LHCN-M2 (cell line): ENCODE data around the gene TARS3. TPM values are rescaled to one million over a fixed set of nuclear protein-coding genes. Genes with fewer than 3 reads are reported as not detected.
"Not testable (repeated sequence)": the region's sequence is repeated elsewhere in the genome, so short reads cannot be mapped to it uniquely, and the experiment has no call there.

Source experiments
- DNase-seq: peaks from one replicate; pipeline ENCODE4 v3.0.0-alpha.2; 2012; ENCODE audit warnings: low read depth
- total RNA-seq: library from RNA; depleted of rRNA; stranded (reverse); fragments of >200 nt; gene quantifications from 2 replicates; pipeline ENCODE4 v1.2.3, GENCODE V29; 2014

The TARS3 gene
- total RNA-seq, 1 experiment from 2014 or later: 9.5 TPM

DNA sequence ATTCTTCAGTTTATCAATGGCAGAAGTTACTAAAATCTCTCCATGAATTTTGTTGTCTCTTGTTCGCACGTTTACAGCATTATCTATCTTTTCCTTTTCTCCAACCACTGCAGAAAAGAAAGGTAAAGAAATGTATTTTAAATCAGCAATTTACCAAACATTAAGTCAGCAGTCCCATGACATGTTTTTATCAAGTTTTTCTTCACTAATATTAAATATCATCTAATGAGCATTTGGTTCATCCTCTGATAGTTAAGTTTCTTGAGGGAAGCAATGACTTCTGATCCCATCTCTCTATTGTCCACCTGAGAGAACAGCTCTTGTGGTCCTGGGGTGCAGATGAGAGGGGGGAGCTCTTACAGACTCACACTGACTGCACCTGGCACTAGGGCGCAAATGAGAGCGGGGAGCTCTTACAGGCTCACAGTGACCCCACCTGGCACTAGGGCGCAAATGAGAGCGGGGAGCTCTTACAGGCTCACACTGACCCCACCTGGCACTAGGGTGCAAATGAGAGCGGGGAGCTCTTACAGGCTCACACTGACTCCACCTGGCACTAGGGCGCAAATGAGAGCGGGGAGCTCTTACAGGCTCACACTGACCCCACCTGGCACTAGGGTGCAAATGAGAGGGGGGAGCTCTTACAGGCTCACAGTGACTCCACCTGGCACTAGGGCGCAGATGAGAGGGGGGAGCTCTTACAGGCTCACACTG lies 69.5 kb downstream of the TARS3 start:
- DNase-seq: not testable (repeated sequence)

DNA sequence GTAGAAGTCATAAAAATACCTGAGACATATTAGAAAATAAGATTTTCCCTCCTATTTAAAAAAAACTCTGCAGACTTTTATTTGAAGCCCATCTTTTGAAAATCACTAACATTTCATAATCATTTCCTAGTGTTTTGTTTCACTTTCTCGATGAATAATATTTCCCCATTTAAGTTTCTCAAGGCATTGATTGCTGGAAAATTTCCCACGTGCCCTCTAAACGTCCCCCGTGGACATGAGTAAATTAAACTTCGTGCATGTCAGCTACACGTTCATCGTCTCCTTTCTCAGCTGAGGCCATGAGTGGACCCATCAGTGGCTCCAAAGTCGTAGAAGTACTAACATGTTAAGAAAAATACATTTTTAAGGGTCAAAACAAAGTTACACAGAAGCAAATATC lies 70.1 kb downstream of the TARS3 start:
- DNase-seq: no peak

- peak; percentile 53 for DNase-seq
These were observed 71.4 kb downstream of the TARS3 start for GRCh38 chr15:101652786-101653430.

GRCh38 chr15:101652098-101652785 lies 72.0 kb downstream of the TARS3 start, which contains the start of gene TM2D3:
Gene TM2D3 (minus strand): TSS chr15:101652381. CDS start chr15:101652361, 20 bp downstream.
- peak; percentile 89 for DNase-seq

GRCh38 chr15:101651554-101652097 lies 72.6 kb downstream of the TARS3 start:
- no peak for DNase-seq

- no peak for DNase-seq
These were observed 74.1 kb downstream of the TARS3 start for GRCh38 chr15:101650145-101650544.

GRCh38 chr15:101648356-101648755 lies 75.9 kb downstream of the TARS3 start:
- no peak for DNase-seq

GRCh38 chr15:101647251-101647650 lies 77.0 kb downstream of the TARS3 start:
- DNase-seq: no peak

- no peak for DNase-seq
These were observed 77.6 kb downstream of the TARS3 start for GRCh38 chr15:101646672-101647071.

- no peak for DNase-seq
These were observed 81.9 kb downstream of the TARS3 start for GRCh38 chr15:101642361-101642760.

DNA sequence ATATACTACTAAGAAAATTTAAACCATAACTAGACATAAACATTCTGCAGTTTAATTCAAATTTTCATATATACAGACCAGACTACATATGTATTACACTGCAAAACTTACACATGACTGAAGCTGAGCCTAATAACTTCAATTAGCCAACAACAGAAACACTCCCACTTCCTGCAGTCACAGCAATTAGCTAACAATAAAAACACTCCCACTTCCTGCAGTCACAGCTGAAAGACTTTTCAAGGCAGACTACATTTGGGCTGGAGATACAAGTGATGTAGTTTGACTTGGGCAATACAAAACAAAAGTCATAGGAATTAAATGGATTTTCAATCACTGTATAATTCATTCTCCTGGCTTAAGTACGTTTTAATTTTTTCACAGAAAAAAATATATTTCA lies 82.4 kb downstream of the TARS3 start:
- no peak for DNase-seq

DNA sequence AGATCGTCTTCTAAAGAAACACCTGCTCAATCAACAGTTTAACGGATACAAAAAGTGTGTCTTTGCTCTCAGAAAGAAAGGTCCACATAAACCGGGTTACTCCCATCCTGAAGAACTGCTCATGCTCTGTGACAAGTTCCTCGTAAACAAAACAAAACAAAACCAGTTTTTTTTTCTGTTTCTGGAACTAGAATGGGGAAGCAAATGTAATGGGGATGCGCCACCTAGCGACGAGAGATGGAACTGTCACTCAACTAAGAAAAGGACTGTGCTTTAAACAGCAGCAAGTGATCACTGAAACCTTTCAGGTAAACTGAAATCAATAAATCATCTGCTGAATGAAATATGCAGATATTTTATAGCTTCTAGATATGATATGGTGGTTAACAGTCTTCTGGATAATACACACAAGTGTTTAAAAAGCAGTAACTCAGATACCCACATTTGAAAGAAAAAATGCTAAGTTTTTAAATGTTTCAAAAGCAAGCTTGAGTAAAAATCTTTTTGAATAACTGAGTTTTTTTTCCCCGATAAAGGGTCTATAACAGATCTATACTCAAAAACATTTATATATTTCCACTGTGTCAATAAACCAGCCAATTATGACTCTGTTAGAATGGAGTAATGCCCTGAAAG lies 83.0 kb downstream of the TARS3 start:
- peak; percentile 61 for DNase-seq

DNA sequence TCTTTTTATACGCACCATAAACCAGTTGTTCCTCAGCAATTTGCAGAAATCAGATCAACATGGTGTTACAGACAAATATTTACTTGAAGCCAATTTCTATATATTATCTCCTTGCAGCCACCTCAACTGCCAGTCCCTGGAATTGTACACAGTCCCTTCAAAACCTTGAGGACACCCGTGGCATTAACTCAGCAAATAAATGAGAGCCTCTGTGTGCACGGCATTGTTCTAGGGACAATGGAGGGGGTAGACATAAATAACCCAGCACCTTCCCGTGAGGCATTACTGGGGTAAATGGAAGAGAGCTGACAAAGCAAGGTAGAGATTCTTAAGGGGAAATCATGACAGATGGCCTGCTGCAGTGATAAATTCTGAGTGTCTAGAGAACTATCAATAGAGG lies 84.6 kb downstream of the TARS3 start:
- no peak for DNase-seq

GRCh38 chr15:101637919-101638318 lies 86.4 kb downstream of the TARS3 start:
- no peak for DNase-seq

DNA sequence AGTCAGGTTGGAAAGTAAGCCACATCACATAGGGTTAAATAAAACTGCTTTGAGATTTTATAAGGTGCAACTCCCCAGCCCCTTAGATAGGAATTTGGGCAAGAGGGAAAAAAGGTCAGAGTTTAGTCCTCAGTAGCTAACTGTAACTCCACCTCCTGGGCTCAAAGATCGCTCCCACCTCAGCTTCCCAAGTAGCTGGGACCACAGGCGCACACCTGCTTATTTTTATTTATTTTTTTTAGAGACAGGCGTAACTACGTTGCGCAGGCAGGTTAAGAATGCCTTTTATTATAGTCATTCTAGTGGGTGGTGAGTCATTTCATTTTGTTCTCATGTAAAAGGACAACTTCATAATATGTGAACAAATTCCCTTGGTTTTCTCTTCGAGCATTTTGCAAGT lies 86.8 kb downstream of the TARS3 start:
- DNase-seq: no peak

DNA sequence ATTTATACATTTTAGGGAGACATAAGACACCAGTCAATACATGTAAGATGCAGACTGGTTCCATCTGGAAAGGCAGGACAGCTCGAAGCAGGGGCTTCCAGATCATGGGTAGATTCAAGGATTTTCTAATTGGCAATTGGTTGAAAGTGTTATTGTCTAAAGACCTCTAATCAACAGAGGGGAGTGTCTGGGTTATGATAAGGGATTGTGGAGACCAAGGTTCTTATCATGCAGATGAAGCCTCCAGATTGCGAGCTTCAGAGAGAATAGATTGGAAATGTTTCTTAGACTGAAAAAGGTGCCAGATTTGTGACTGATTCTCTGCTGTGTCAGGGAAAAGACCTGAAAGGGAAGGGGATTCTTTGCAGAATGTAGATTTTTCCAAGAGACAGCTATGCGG lies 87.2 kb downstream of the TARS3 start:
- no peak for DNase-seq

DNA sequence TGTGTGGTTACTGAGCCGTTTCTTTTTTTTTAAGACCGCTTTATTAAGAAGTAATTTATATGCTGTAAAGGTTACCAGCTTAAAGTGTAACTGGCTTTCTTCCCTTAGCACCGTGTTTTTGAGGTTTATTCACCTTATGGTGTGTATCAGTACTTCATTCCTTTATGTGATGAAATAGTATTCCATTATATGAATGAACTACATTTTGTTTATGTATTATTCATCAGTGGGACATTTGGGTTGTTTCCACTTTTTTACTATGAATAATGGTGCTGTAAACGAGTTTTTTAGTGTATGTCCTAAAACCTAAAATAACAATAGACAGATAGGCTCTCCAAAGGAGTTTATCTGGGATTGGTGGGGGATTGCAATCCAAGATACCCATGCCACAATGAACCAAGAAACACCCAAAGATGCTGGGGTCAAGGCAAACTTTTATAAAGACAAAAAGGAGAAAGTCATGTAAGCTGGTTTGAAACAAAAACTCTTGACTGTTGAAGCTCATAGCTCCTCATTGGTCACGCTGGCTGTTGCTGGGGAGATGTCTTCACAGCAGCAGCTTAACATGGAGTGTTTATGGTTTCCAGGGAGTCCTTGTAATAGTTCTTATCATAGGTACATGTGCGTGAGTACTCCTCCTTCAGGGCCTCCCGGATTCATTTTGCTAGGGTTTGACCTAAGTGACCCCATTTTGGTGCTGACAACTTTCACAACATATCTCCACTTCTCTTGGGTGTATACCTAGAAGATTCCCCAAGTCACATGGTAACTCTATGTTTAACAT lies 88.1 kb downstream of the TARS3 start:
- no peak for DNase-seq

- no peak for DNase-seq
These were observed 90.9 kb downstream of the TARS3 start for GRCh38 chr15:101633356-101633755.

DNA sequence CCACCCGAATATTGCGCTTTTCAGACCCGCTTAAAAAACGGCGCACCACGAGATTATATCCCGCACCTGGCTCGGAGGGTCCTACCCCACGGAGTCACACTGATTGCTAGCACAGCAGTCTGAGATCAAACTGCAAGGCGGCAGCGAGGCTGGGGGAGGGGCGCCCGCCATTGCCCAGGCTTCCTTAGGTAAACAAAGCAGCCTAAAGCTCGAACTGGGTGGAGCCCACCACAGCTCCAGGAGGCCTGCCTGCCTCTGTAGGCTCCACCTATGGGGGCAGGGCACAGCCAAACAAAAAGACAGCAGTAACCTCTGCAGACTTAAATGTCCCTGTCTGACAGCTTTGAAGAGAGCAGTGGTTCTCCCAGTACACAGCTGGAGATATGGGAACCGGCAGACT lies 97.5 kb downstream of the TARS3 start:
- not testable (repeated sequence) for DNase-seq

GRCh38 chr15:101625980-101626379 lies 98.3 kb downstream of the TARS3 start:
- DNase-seq: peak; percentile 34

DNA sequence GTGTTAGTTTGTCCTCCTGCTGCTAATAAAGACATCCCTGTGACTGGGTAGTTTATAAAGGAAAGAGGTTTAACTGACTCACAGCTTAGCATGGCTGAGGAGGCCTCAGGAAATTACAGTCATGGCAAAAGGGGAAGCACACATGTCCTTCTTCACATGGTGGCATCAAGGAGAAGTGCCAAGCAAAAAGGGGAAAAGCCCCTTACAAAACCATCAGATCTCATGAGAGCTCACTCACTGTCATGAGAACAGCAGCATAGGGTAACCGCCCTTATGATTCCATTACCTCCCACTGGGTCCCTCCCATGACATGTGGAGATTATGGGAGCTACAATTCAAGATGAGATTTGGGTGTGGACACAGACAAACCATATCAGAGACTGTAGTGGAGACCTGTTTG lies 99.1 kb downstream of the TARS3 start:
- no peak for DNase-seq
